HepG2 (cell line): ENCODE results near the gene PDGFA. TPM values are rescaled to one million over a fixed set of nuclear protein-coding genes. Genes with fewer than 3 reads are reported as not detected.

ENCODE experiments used
- ARID4A ChIP-seq: sonication (generic); formaldehyde crosslinking; IDR thresholded peaks from 2 replicates; pipeline ENCODE4 v1.5.0; 2020; ENCODE audit warnings: mild to moderate bottlenecking, missing genetic modification reagents, borderline replicate concordance
- ARID5B ChIP-seq: IDR thresholded peaks from 2 replicates; pipeline ENCODE4 v1.4.0; 2020; ENCODE audit warnings: mild to moderate bottlenecking, missing genetic modification reagents
- FOXC1 ChIP-seq: sonication (generic); formaldehyde crosslinking; IDR thresholded peaks from 2 replicates; pipeline ENCODE4 v1.8.0; 2022; ENCODE audit warnings: mild to moderate bottlenecking, missing genetic modification reagents, borderline replicate concordance
- GLI4 ChIP-seq: sonication (generic); formaldehyde crosslinking; IDR thresholded peaks from 2 replicates; pipeline ENCODE4 v1.5.1; 2020; ENCODE audit warnings: missing genetic modification reagents, mild to moderate bottlenecking, moderate library complexity, borderline replicate concordance
- IKZF4 ChIP-seq: sonication (generic); formaldehyde crosslinking; IDR thresholded peaks from 2 replicates; pipeline ENCODE4 v1.5.1; 2020; ENCODE audit warnings: borderline replicate concordance, mild to moderate bottlenecking, low read depth, missing genetic modification reagents; ENCODE audit errors: not compliant biosample characterization
- MAFF ChIP-seq: IDR thresholded peaks from 2 replicates; pipeline ENCODE4 v1.6.1; 2011; ENCODE audit warnings: low read depth, low read length, improper control_type of control experiment
- MXD3 ChIP-seq: IDR thresholded peaks from 2 replicates; pipeline ENCODE4 v1.6.1; 2016; ENCODE audit warnings: mild to moderate bottlenecking, missing biosample characterization, missing genetic modification reagents
- MYPOP ChIP-seq: sonication (generic); formaldehyde crosslinking; IDR thresholded peaks from 2 replicates; pipeline ENCODE4 v1.8.1; 2023; ENCODE audit warnings: mild to moderate bottlenecking, moderate library complexity, missing genetic modification reagents
- ONECUT2 ChIP-seq: sonication (generic); formaldehyde crosslinking; IDR thresholded peaks from 2 replicates; pipeline ENCODE4 v1.4.0; 2020; ENCODE audit warnings: missing genetic modification reagents
- SKI ChIP-seq: fragments of 450-650 bp; IDR thresholded peaks from one replicate; pipeline ENCODE4 v1.6.1; 2018; ENCODE audit warnings: mild to moderate bottlenecking; ENCODE audit not compliant: partially characterized antibody
- SKIL ChIP-seq: sonication (generic); formaldehyde crosslinking; IDR thresholded peaks from 2 replicates; pipeline ENCODE4 v1.8.0; 2022; ENCODE audit warnings: missing genetic modification reagents, mild to moderate bottlenecking, moderate library complexity, borderline replicate concordance
- SPEN ChIP-seq: sonication (generic); formaldehyde crosslinking; IDR thresholded peaks from 2 replicates; pipeline ENCODE4 v1.5.1; 2020; ENCODE audit warnings: low read depth, mild to moderate bottlenecking, missing genetic modification reagents
- ZC3H4 ChIP-seq: sonication (generic); formaldehyde crosslinking; IDR thresholded peaks from 2 replicates; pipeline ENCODE4 v1.4.0; 2020; ENCODE audit warnings: missing genetic modification reagents, borderline replicate concordance
- ZIK1 ChIP-seq: sonication (generic); formaldehyde crosslinking; IDR thresholded peaks from 2 replicates; pipeline ENCODE4 v1.5.0; 2020; ENCODE audit warnings: mild to moderate bottlenecking, low read depth, missing genetic modification reagents, borderline replicate concordance
- ZNF143 ChIP-seq: sonication (generic); formaldehyde crosslinking; IDR thresholded peaks from 2 replicates; pipeline ENCODE4 v1.4.0; 2020; ENCODE audit warnings: missing genetic modification reagents
- ZNF329 ChIP-seq: sonication (generic); formaldehyde crosslinking; IDR thresholded peaks from 2 replicates; pipeline ENCODE4 v1.9.0; 2021; ENCODE audit warnings: low read depth, mild to moderate bottlenecking, missing genetic modification reagents
- polyA plus RNA-seq, 8 experiments: library from polyadenylated mRNA; depleted of rRNA in 3 of 8; stranded (reverse) in 7 of 8; unstranded in 1 of 8; fragments of >200 nt; fragmentation: Illumina TruSeq in 4 of 8; extraction: Trizol in 4 of 8; gene quantifications; 2 replicates each; pipeline versions ENCODE4 v1.2.1 to v1.2.3, GENCODE V29; 2011 to 2016; ENCODE audit warnings: low read depth in 4 of 8, missing spikeins in 1 of 8, mixed read lengths in 1 of 8; ENCODE audit not compliant: insufficient read depth in 1 of 8
- total RNA-seq, 5 experiments: library from RNA; depleted of rRNA; stranded (reverse); fragments of >200 nt; fragmentation: Illumina TruSeq; extraction: Trizol; gene quantifications; 2 replicates each; pipeline ENCODE4 v1.2.3, GENCODE V29; 2016; ENCODE audit warnings: low read depth in 1 of 5

The PDGFA gene
- total and polyA plus RNA-seq, 2 of the 13 experiments (the other 11 are each of a cell fraction or from before 2014, with no cell fraction given) = 1.5 to 3.4 TPM

- TF ChIP-seq ARID5B (CRISPR knock-in tag) (peak; percentile 18; the same call in 1 of the 2 replicates), GLI4 (0 out of 2 replicates have a peak, but pooled peaks have one; percentile 36), FOXC1 (CRISPR knock-in tag) (peak; percentile 27; the same call in 1 of the 2 replicates), ARID4A (CRISPR knock-in tag) (0 out of 2 replicates have a peak, but pooled peaks have one; percentile 25), ZIK1 (CRISPR knock-in tag) (no peak), SPEN (CRISPR knock-in tag) (no peak), SKIL (CRISPR knock-in tag) (no peak), MXD3 (CRISPR knock-in tag) (no peak), ZNF143 (CRISPR knock-in tag) (no peak), SKI (no peak), IKZF4 (CRISPR knock-in tag) (peak; percentile 20), ONECUT2 (no peak), ZNF329 (CRISPR knock-in tag) (no peak), MAFF (no peak), ZC3H4 (CRISPR knock-in tag) (peak; percentile 51; the same call in 1 of the 2 replicates), MYPOP (no peak)
Observed at GRCh38 chr7:460374-461116, 59.1 kb downstream of the PDGFA start (continued).
